ENCODE measurements around the gene CAVIN4. TPM values are rescaled to one million over a fixed set of nuclear protein-coding genes. Genes with fewer than 3 reads are reported as not detected.

Gene CAVIN4
- total and polyA plus RNA-seq, 2 of the 13 experiments (the other 11 are each of a cell fraction or from before 2014, with no cell fraction given) = 0.54 to 1.00 TPM

GRCh38 chr9:100598641-100599145 lies 20.8 kb downstream of the CAVIN4 start (continued):
- TF ChIP-seq NFE2L1 (CRISPR knock-in tag; IDR thresholded peaks at IDR 0.05; ENCODE audit: borderline replicate concordance) = no peak
- peak; percentile 25; the same call in 1 of the 2 replicates for TF ChIP-seq NFYB (CRISPR knock-in tag; IDR thresholded peaks at IDR 0.05)
- TF ChIP-seq HMG20B (CRISPR knock-in tag; conservative IDR thresholded peaks at IDR 0.05) = no peak
- TF ChIP-seq ZNF644 (CRISPR knock-in tag; IDR thresholded peaks at IDR 0.05; ENCODE audit: low read depth) = 0 out of 2 replicates have a peak, but pooled peaks have one; percentile 14
- 0 out of 2 replicates have a peak, but pooled peaks have one; percentile 15 for TF ChIP-seq ELF3 (CRISPR knock-in tag; IDR thresholded peaks at IDR 0.05)
- TF ChIP-seq ZBTB43 (CRISPR knock-in tag; conservative IDR thresholded peaks at IDR 0.05) = no peak
- TF ChIP-seq ZBTB1 (CRISPR knock-in tag; IDR thresholded peaks at IDR 0.05; ENCODE audit: borderline replicate concordance) = no peak
- no peak for TF ChIP-seq HOXA5 (CRISPR knock-in tag; IDR thresholded peaks at IDR 0.05)
- peak; percentile 52; the same call in 1 of the 2 replicates for TF ChIP-seq ZGPAT (CRISPR knock-in tag; IDR thresholded peaks at IDR 0.05)
- TF ChIP-seq PRDM4 (CRISPR knock-in tag; IDR thresholded peaks at IDR 0.05; ENCODE audit: borderline replicate concordance) = no peak
- TF ChIP-seq KLF16 (CRISPR knock-in tag; IDR thresholded peaks at IDR 0.05) = peak in 1 of 2 experiments; percentile 56; a peak in 1 of 4 replicates
- no peak for TF ChIP-seq SCMH1 (CRISPR knock-in tag; IDR thresholded peaks at IDR 0.05; ENCODE audit: borderline replicate concordance)
- TF ChIP-seq EP300 (IDR thresholded peaks at IDR 0.05; ENCODE audit: low read depth in 2 of 2, low read length in 2 of 2) = no peak
- no peak for TF ChIP-seq EP300 (CRISPR knock-in tag; IDR thresholded peaks at IDR 0.05; ENCODE audit: borderline replicate concordance)
- TF ChIP-seq ZNF589 (CRISPR knock-in tag; conservative IDR thresholded peaks at IDR 0.05) = no peak
- TF ChIP-seq MXD4 (CRISPR knock-in tag; IDR thresholded peaks at IDR 0.05) = 0 out of 2 replicates have a peak, but pooled peaks have one; percentile 25
- no peak for TF ChIP-seq CREBL2 (CRISPR knock-in tag; IDR thresholded peaks at IDR 0.05; ENCODE audit: borderline replicate concordance)
- TF ChIP-seq POGZ (CRISPR knock-in tag; IDR thresholded peaks at IDR 0.05) = peak; percentile 76
- TF ChIP-seq MYC (CRISPR knock-in tag; IDR thresholded peaks at IDR 0.05; ENCODE audit: borderline replicate concordance) = peak; percentile 49; the same call in 1 of the 2 replicates
- TF ChIP-seq CBX1 (IDR thresholded peaks at IDR 0.05; ENCODE audit: low read depth) = peak; percentile 45
- TF ChIP-seq POLR2AphosphoS5 (IDR thresholded peaks at IDR 0.05; ENCODE audit: low read depth, low read length) = peak; percentile 46; the same call in 1 of the 2 replicates
- no peak for TF ChIP-seq ZNF234 (CRISPR knock-in tag; conservative IDR thresholded peaks at IDR 0.05)
- TF ChIP-seq ZNF329 (CRISPR knock-in tag; IDR thresholded peaks at IDR 0.05; ENCODE audit: low read depth) = no peak

Data from HepG2 (cell line).